WERI-Rb-1 (cell line): ENCODE data around the gene PROSER3.
"Not testable (repeated sequence)": the region's sequence is repeated elsewhere in the genome, so short reads cannot be mapped to it uniquely, and the experiment has no call there.

Experiments used
- DNase-seq: peaks from one replicate; pipeline ENCODE4 v3.0.0-alpha.2; 2020
- H3K27ac ChIP-seq: fragments of 250-450 bp; sonication (Bioruptor Pico); 2 replicates; pipeline ENCODE4 v1.5.1; 2020; ENCODE audit warnings: mild to moderate bottlenecking, moderate library complexity
- H3K27me3 ChIP-seq: fragments of 250-450 bp; sonication (Bioruptor Pico); 2 replicates; pipeline ENCODE4 v1.5.1; 2021; ENCODE audit warnings: mild to moderate bottlenecking, low read depth, moderate library complexity; ENCODE audit not compliant: insufficient read depth, severe bottlenecking
- H3K36me3 ChIP-seq: fragments of 250-450 bp; sonication (Bioruptor Pico); 2 replicates; pipeline ENCODE4 v1.5.1; 2020; ENCODE audit warnings: mild to moderate bottlenecking, moderate library complexity
- H3K4me3 ChIP-seq: 2 replicates; pipeline ENCODE4 v1.5.1; 2011; ENCODE audit warnings: low read depth, mild to moderate bottlenecking, control low read depth, low read length
- H3K9me3 ChIP-seq: fragments of 250-450 bp; sonication (Bioruptor Pico); 2 replicates; pipeline ENCODE4 v1.5.1; 2021; ENCODE audit warnings: mild to moderate bottlenecking, moderate library complexity; ENCODE audit not compliant: severe bottlenecking
- TF ChIP-seq, protein P1 (sequence below): IDR thresholded peaks from 2 replicates; pipeline ENCODE4 v1.5.1; 2011; ENCODE audit warnings: low read depth, mild to moderate bottlenecking, control low read depth, inconsistent platforms, low read length

The PROSER3 gene

DNA sequence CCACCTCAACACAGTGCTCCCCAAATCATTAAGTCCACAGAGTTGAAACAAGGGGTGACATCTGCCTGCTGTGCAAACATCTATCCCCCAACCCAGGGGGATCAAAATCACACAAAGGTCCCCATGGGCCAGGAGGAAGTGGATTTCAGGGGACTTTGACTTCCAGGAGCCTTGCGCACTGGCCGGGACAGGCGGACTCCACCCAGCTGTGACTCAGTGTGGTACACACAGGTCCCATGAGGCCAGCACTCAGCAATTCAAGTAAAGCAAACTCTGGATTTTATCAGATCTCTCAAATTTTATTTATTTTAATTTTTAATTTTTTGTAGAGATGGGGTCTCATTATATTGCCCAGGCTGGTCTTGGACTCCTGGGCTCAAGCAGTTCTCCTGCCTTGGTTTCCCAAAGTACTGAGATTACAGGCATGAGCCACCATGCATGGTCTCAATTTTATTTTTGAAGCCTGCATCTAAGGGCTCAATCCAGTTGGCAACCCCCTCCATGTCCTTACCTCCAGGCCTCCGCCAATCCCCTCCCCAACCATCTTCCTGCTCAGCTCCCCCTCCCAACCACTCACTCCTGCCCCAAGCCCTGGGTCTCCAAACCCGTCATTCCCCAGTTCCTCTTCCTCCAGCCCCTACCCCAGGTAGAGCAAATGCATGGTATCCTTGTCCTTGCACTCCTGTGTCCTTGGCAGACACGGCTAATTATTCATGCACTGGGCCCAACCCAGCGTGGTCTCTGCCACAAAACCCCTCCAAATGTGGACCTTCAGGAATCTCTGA is 35.6 kb downstream of the PROSER3 start:
- no peak overlapping the region for H3K27ac ChIP-seq
- no peaks in the 10 kb centered on the region for H3K27me3 ChIP-seq
- TF ChIP-seq, protein P1, sequence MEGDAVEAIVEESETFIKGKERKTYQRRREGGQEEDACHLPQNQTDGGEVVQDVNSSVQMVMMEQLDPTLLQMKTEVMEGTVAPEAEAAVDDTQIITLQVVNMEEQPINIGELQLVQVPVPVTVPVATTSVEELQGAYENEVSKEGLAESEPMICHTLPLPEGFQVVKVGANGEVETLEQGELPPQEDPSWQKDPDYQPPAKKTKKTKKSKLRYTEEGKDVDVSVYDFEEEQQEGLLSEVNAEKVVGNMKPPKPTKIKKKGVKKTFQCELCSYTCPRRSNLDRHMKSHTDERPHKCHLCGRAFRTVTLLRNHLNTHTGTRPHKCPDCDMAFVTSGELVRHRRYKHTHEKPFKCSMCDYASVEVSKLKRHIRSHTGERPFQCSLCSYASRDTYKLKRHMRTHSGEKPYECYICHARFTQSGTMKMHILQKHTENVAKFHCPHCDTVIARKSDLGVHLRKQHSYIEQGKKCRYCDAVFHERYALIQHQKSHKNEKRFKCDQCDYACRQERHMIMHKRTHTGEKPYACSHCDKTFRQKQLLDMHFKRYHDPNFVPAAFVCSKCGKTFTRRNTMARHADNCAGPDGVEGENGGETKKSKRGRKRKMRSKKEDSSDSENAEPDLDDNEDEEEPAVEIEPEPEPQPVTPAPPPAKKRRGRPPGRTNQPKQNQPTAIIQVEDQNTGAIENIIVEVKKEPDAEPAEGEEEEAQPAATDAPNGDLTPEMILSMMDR, result no peak
- no peak for DNase-seq
- peaks cover 5% of the 10 kb centered on the region; the same call in 1 of the 2 replicates for H3K36me3 ChIP-seq
- no peak overlapping the region for H3K4me3 ChIP-seq
- H3K9me3 ChIP-seq, result no peaks in the 10 kb centered on the region

DNA sequence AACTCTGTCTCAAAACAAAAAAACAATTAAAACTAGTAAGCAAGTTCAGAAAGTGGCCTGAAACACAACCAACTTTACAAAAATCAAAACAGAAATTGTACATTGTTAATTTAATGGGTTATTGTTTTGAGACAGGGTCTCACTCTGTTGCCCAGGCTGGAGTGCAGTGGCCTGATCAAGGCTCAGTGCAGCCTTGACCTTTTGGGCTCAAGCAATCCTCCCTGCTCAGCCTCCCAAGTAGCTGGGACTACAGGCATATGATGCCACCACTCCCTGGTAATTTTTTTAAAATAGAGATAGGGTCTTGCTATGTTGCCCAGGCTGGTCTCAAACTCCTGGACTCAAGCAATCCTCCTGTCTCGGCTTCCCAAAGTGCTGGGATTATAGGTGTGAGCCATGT is 37.6 kb downstream of the PROSER3 start:
- H3K4me3 ChIP-seq, H3K36me3 ChIP-seq, H3K27me3 ChIP-seq, H3K9me3 ChIP-seq, H3K27ac ChIP-seq, DNase-seq: not testable (repeated sequence)

DNA sequence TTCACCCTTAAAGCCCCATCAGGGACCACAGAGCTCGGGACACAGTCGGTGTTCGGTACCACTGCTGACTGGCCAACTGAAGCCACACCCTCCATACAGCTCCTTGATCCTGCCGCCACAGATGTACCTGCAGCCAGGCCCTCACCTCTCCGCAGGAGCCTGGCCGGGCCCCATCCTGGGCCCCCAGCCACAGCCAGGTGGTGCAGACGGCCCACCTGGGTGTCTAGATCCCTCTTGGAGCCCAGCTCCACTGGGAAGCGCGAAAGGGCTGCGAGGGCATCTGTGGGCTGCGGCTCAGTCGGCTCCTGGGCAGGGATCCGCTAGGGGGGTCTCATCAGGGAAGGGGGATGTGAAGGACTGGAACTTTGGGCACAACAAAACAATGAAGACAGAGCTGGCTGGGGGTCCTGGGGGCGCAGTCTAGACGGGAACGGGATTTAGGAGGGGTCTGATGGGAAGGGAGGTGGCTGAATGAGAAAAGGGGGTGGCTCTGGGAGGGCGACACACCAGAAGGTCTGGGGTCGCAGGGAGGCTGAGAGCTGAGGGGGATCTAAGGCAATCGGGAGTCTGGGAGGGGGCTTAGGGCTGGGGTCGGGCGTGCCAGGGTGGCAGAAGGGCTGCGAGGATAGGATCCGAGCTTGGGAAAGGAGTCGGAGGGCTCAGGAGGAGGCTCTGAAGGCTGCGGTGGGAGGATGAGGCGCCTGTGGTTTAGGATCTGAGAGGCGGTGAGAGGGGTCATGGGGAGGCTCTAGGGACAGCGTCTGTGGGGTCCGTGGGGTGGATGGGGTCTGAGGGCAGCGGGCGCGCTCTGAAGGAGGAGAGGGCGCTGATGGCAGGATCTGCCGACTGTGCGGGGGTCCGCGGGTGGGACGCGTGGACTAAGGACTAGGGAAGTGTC is 38.9 kb downstream of the PROSER3 start:
- Histone ChIP-seq H3K27me3 (no peaks in the 10 kb centered on the region), H3K36me3 (no peaks in the 10 kb centered on the region), H3K9me3 (no peaks in the 10 kb centered on the region), H3K4me3 (no peak overlapping the region), H3K27ac (no peak overlapping the region)
- TF ChIP-seq, protein P1, result no peak
- no peak for DNase-seq

DNA sequence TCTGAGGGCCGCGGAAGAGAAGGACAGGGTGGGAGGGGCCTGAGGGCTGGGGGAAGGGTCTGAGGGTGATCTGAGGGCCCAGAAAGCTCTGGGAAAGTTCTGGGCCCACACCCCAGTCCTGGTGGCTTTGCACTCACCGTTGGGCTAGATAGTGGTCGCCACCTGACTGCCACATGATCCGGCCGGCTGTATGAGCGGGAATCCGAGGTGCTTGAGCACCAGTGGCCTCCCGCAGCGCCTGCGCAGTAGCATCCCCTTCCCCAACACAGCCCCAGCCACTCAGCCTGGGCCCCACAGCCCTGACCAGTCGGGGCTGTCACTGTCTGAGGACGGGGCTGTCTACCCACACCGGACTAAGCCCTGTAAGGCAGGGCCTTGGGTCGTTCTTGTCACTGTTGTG is 39.7 kb downstream of the PROSER3 start:
- TF ChIP-seq, protein P1, result no peak
- DNase-seq, result no peak
- Histone ChIP-seq H3K27me3 (no peaks in the 10 kb centered on the region), H3K9me3 (no peaks in the 10 kb centered on the region), H3K4me3 (no peak overlapping the region), H3K27ac (no peak overlapping the region), H3K36me3 (no peaks in the 10 kb centered on the region)

DNA sequence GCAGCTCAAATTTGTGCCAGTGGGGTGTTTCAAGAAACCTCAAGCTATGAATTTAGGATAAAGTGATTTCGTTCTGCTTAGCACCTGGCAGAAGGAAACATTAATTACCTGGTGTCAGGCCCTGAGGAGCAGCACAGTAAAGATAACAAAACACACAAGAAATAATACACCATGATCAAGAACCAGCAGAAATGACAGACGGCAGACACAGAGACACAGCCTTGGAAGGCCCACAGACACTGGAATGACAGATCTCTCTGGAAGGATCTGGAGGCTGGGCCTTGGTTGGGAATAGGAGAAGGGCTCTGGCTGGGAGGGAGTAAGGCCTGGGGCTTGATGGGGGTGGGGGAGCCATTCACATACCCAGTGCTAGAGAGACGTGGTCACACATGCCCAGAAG is 43.9 kb downstream of the PROSER3 start:
- H3K9me3 ChIP-seq, result no peaks in the 10 kb centered on the region
- TF ChIP-seq, protein P1, result no peak
- H3K27me3 ChIP-seq, result no peaks in the 10 kb centered on the region
- no peak overlapping the region for H3K27ac ChIP-seq
- no peaks in the 10 kb centered on the region for H3K36me3 ChIP-seq
- no peak for DNase-seq
- H3K4me3 ChIP-seq, result no peak overlapping the region

DNA sequence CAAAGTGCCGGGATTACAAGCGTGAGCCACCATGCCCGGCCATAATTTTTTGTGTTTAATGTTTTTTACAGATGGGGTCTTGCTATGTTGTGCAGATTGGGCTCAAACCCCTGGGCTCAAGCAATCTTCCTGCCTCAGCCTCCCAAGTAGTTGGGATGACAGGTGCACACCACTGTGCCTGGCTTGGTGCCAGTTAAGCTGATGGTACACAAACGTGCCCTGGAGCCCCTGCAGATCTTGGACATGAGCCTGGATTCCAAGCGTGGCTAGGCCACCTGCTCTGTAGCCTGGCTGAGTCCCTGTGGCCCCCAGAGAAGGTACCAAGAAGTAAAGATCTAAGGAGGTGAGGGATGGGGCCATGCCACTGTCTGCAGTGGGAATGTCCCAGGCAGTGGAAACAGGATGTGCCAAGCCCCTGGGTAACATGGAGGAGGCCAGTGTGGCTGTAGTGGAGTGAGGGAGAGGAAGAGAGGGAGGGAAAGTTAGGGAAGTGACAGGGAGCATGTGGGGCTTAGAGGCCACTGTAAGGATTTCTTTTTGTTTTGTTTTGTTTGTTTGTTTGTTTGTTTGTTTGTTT is 47.6 kb downstream of the PROSER3 start:
- Histone ChIP-seq H3K27ac (no peak overlapping the region), H3K27me3 (no peaks in the 10 kb centered on the region), H3K36me3 (no peaks in the 10 kb centered on the region), H3K4me3 (no peak overlapping the region), H3K9me3 (no peaks in the 10 kb centered on the region)
- no peak for DNase-seq
- TF ChIP-seq, protein P1, result no peak
